SK-N-MC (cell line): Measurements from ENCODE around the gene NPBWR2.

Experiments
- EZH2 ChIP-seq: fragments of 200-600 bp; sonication (generic); IDR thresholded peaks from one replicate; pipeline ENCODE4 v1.6.1; 2017; ENCODE audit warnings: antibody characterized with exemption
- FOXP2 ChIP-seq: optimal IDR thresholded peaks from 2 replicates; pipeline ENCODE3; 2011; ENCODE audit warnings: mild to moderate bottlenecking, moderate library complexity; ENCODE audit not compliant: insufficient read depth; ENCODE audit errors: extremely low read length, control extremely low read depth
- POLR2AphosphoS5 ChIP-seq: IDR thresholded peaks from 2 replicates; pipeline ENCODE4 v1.6.1; 2012; ENCODE audit warnings: mild to moderate bottlenecking, low read depth, low read length, borderline replicate concordance

GRCh38 chr20:64106981-64107735 is at the start of gene NPBWR2:
- TF ChIP-seq EZH2, result no peak
- TF ChIP-seq POLR2AphosphoS5, result no peak
- no peak for TF ChIP-seq FOXP2
